Right renal cortex interstitium (tissue), 3 donors: ENCODE results near the gene HSD17B8. TPM values are rescaled to one million over a fixed set of nuclear protein-coding genes. Genes with fewer than 3 reads are reported as not detected.

Experiments used
- DNase-seq, 3 donors: peaks; one replicate each; pipeline ENCODE4 v3.0.0-alpha.2; 2013; ENCODE audit warnings: low read depth in 3 of 3, low spot score in 2 of 3
- polyA plus RNA-seq, 3 donors: library from polyadenylated mRNA; unstranded; fragments of 120-200 nt; gene quantifications; one replicate each; pipeline ENCODE4 v1.2.1, GENCODE V29; 2013; ENCODE audit not compliant: insufficient read length in 3 of 3

Gene HSD17B8
- polyA plus RNA-seq, 3 donors, result 22.8 to 29.1 (median 23.5) TPM

DNA sequence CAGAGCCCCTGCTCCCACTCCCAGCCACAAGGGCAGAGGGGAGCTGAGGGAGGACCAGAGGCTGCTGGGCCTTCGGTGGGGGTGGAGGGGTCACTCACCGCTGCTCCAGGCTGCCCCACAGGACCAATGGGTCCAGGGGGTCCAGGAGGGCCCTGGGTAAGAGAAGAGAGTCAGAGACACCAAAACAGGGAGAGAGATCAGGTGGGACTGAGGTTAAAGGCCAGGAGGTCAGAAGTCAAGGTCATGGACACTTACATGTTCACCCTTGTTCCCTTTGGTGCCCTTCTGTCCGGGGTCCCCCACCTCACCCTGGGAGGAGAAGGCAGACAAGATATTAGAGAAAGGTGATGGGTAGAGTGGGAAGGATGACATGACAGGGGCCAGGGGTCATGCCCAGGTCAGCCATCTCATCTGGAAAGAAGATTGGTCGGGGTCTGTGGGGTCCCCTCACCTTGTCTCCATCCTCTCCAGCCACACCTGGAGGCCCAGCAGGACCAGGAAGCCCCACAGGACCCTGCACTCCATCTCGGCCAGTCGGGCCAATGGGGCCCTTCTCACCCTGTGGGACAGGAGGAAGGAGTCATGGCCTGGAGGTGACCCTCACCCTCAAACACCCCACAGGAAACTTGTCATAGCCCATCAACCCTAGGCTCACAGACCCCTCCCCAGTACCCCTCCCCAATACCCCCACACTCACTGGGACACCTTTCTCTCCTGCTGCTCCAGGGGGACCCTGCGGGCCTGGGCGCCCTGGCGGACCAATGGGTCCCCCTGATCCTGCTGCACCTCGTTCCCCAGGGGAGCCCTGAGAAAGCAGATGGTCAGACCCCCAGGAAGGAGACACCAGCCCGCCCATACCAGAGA is 33.2 kb upstream of the HSD17B8 start:
- DNase-seq, result no peak

DNA sequence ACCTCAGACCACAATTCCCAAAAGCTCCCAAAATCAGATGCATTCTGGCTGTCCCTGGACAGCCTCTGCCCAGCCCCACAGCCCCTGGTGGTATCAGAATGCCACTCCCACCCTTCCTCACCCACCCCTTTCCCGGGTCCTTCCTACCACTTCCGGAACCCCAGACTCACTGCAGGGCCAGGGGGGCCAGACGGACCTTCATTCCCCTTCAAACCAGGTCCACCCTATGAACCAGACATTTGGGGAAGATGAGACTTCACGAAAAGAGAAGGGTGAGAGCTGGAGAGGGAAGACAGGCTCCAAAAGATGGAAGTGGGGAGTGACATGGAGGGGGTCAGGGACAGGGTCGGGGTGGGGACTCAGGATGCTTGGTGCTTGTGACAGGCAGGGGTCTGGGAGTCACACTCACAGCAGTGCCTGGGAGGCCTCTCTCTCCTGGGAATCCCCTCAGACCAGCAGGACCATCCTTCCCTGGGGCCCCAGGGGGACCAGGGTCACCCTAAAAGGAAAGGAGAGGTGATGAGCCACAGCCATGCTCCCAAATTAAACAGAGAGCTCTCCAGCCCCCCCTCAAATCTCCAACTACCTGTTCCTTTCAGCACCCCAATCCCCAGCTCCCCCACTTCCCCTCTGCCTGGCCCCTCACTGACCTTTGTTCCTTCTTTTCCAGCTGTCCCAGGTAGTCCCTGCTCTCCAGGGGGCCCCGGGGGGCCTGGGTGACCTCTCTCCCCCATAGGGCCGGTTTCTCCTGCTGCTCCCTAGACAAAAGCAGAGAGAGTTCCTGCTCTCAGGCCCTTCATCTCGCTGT is 32.4 kb upstream of the HSD17B8 start:
- DNase-seq, result no peak

DNA sequence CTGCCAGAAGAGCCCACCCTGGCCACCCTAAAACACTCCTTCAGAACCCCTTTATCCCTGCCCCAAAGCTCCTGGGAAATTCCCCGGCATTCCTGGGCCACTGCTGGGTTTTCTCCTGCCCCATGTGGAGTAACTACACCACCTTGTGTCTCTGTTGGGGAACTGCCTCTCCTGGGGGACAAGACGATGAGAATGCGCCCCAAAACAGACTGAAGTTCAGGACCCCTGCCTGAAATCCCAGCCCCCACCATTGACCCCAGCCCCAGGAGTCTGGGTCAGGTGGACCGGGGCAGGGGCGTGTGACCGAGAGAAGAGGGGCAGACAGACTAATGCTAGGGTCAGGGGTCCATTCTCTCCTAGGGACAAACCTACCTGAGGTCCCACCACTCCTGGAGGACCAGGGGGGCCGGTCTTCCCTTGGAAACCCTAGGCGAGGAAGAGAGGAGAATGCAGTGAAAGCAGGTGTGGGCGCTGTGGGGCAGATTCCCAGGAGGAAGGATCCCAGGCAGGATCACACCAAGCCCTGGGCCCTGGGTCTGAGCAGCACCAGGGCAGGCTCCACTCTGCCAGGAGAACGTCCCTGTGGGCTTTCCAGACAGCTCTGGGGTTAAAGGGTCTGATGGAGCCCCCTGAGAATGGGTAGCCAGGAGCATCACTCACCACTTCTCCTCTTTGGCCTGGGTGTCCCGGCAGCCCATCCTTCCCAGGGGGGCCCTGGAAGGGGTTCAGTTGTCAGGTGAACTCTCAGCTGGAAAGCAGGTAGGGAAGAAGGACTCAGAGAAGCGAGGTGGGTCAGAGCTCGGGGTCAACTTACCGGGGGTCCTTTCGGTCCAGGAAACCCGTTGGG is 31.5 kb upstream of the HSD17B8 start:
- no peak for DNase-seq

DNA sequence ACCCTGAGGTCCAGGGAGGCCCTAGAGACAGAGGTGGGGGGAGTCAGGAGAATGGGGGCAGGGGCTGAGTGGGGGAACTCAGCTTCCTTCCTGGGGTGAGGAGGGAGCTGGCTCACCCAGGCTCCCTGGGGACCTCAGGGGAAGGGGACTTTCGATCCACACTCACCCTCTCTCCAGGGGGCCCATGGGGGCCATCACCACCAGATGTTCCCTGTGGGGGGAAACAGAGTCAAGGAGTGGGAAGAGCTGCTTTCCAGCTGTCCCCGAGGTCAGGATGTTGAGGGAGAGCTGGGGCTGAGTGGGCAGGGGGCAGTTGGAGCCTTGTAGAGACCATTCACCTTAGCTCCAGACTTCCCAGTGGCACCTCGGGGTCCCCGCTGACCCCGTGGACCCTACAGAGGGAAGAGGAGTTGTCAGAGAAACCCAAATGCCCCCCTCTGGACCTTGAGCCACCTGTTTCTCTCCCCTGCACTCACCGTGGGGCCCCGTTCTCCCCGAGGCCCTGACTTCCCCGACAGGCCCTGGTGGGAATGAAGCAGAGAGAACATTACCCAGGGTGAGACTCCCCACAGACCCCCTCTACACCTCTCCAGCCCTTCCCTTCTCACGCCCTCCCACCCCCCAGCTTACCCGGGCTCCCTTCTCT is 30.8 kb upstream of the HSD17B8 start:
- DNase-seq, result no peak

DNA sequence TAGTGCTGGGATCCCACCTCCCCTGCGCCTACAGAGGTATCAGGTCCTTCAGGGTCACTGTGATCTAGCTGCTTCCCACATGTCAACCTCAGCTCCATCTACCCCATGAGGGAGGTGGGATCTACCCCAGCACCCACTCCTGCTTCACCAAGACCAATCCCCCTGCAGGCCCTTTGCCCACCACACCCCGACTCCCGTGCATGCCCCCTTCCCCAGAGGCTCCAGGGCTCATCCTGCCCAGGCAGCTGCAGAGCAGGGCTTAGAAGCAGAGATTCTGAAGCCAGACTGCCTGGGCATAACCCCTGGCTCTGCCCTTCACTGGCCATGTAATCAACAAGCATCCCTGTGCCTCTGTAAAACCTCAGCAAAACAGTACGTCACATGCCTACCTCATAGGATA is 29.7 kb upstream of the HSD17B8 start:
- DNase-seq, result no peak

DNA sequence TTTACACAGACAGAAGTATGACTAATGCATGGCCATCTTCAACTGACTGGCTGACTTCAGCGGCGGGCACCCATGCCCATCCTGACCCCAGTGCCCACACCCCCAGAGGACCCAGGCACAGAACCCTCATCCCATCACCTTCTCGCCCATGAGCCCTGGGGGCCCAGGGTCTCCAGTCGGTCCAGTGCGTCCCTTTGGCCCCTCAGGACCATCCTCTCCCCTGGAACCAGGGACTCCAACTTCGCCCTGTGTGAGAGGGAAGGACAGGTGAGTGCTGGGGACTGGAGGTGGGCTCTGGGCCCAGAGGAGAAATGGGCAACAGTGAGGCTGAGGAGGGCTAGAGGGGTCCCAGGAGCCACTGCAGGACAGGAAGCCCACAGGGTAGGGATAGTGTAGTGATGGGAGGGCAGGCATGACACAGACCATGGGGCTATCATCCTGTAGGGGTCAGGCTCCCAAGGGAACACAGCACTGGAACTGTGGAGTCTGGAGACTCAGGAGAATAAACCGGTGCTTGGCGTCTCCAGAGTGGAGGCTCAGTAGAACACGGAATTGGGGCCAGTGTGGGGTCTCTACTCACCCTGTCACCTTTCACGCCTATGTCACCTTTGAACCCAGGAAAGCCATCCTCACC is 28.9 kb upstream of the HSD17B8 start:
- DNase-seq, result no peak

DNA sequence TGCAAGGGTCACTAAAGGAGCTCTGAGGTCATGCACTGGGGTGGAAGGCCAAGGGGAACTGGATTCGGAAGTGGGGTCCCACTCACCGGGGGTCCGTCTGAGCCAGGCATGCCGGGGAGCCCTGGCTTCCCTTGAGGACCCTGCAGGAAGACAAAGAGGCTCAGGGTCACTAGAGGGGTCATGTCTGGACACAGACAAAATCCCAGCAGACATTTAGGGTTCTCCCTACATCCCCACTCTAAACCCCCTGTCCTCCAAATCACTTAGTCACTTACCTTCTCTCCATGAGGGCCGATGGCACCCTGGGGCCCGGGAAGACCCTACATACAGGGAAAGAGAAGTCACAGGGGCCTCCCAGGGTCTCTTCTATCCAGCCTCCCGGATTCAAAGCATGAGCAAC is 27.5 kb upstream of the HSD17B8 start:
- DNase-seq, result no peak

DNA sequence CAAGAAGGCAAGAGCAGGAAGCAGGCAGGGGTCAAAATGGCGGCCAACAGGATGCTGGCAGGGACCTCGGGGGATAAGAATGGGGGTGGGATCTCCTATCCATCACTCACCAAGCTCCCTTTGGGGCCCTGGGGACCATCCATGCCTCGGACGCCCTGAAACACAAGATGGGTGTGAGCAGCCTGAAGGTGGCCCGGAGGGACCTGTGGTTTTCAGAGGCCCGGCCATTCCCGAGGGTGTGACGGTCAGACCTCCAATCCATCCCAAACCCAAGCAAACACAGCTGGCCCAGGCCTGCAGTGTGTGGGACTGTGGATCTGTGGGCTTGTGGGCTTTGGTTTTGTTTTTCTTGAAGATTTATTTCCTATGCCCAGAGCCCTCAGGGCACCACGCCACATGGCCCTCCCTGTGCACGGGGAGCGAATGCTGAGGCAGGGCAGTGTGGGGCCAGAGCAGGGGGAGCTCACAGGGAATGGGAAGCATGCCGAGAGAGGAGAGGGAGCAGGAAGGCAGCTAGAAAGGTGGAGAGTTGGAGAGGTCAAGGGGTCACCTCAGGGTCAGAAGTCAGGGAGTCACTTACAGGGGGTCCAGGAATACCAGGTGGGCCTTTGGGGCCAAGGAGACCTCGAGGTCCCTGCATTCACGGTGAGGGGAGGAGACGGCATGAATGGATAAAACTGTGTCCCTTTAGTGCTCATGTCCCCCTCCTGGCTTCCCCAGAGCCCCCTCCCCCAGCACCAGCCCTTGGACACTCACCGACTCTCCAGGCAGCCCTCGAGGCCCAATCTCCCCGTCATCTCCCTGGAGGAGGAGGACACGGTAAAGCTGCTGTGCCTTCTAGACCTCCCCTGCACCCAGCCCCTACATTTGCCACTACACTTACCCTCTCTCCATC is 26.7 kb upstream of the HSD17B8 start:
- no peak for DNase-seq

DNA sequence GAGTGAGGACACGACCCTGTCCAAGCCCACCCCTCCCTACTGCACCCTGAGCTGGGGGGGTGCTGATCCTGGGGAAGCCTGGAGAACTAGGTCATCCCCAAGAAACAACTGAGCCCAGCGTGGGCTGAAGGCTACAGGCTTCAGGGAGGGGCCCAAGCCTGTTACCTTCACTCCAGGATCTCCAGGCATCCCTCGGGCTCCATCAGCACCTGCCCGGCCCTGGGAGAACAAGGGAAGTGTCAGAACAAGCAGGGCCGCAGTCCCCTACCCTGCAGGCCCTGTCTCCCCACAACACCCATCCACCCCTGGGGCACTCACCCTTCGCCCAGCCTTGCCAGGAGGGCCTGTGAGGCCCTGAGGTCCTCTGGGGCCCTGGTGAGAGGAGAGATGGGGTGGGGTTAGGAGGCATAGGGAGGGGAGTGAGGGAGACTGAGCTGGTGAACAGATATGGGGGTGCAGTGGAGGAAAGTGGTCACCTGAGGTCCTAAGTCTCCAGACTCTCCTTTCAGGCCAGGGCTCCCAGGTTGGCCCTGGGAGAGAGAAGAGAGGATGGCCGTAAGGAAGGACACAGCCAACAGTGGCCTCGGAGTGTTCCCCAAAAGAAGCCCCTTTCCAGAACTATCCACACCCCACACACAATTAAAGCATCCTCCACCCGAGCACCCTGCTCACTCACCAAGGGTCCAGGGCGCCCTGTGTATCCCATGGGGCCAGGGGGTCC is 25.5 kb upstream of the HSD17B8 start:
- no peak for DNase-seq

DNA sequence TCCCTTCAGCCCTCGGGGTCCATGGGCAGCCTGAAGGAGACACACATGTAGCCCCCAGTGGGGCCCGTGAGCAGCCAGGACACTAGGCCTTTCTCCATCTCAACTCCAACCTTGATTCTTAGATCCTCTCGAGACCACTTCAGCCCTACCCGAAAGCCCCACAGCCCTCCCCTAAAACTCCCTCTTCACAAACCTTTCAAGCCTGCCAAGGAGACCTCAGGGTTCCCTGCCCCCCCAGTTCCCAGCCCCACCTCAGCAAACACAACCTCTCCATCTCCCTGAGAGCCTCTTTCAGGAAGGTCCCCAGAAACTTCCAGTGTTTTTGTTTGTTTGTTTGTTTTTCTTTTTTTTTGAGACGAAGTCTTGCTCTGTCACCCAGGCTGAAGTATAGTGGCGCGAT is 23.3 kb upstream of the HSD17B8 start:
- no peak for DNase-seq

DNA sequence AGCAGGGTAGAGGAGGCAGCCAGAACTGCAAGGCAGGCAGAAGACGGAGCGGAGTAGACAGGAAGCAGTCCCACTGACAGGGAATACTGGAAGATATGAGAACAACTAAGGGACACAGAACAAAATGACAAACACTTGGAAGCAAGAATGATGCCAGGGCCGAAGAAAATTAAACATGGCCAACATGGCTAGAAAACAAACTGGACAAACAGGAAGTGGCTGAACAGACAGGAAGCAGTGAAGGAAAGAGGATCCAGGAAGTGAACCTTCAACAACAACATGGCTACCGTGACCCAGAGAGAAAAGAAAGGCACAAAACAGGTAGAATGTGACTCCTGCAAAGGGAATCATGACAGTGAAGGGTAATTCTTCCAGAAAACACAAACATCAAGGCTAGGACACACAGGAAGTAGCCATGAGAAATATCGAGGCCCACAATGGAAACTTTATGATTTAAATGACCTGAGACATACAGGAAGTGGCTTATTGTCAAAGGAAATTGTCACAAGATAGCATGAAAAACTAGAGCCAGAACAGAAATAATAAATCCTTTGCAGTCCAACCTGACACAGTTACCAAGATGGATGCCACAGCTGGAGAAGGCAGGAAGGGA is 21.3 kb upstream of the HSD17B8 start:
- no peak for DNase-seq

DNA sequence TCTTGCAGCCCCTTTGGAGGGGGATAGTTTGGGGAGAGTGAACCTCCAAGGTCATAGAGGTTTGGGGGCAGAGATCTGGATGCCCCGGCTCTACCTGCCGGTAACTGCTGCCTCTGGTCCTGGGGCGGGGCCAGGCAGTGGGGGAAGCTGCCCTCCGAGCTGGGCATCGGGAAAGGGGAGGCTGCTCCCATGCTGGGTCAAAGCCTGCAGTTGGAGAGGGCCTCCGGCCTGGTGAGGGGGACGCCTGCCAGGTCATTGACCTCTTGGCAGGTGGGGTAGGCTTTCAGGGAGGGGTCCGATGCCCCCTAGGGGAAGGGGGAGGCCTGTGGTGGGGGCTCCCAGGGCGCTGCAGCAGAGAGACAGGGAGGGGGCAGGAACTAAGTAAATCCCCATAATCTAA is 19.3 kb upstream of the HSD17B8 start:
- DNase-seq, result no peak

DNA sequence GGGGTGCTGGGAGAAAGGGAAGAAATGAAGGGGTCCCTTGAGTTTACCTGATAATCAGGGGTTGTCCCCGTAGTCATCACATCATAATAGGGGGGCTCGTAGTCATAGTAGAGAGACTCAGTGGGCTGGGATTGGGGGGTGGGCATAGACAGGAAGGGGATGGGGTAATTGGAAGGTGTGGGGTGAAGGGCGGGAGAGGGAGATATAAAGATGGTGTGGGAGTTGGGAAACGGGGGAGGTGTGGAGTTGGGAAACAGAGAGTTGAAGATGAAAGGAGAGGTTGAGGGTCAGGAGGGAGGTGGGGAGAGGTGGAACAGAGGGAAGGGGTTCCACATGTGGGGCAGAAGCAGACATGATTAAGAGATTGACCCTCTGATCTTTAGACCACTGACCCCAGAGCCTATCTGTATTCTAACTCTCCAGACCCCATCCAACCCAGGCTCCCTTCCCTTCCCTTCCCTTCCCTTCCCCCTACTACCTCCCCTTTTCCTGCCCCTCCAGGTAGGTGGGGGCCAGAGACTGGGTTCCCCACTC is 18.7 kb upstream of the HSD17B8 start:
- DNase-seq, result no peak

DNA sequence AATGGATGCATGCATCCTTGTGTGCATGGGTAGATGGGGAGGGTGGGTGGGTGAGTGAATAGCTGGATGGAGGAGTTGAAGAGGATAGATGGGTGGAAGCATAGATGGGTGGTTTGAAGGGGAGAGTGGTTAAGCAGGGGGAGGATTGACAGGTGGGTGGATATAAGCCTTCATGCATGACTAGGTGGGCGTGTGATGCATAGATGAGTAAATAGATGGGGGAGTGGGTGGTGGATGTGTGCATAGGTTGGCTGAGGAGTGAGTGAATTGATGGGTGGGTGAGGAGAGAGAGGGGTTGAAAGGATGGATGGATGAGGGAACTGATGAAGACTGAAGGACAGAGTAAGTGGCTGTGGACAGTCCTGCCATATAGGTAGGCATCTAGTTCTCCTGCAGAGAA is 16.6 kb upstream of the HSD17B8 start:
- no peak for DNase-seq

DNA sequence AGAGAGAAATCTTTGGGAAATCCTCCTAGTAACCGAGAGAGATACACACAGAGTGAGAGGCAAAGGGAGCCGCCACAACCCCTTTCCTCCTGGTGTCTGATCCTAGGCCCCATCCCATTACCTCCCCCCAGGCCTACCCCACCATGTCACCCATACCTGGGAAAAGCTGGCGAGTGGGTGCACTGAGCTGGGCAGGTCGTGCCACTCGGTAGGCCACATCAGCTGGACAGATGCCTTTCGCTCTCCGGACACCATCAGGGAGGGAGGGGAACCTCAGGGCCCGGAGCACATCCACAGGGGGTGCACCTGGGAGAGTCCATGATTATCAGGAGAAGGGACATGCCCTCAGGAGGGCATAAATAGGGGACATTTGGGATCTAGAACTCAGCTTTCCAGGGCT is 15.3 kb upstream of the HSD17B8 start:
- no peak for DNase-seq

DNA sequence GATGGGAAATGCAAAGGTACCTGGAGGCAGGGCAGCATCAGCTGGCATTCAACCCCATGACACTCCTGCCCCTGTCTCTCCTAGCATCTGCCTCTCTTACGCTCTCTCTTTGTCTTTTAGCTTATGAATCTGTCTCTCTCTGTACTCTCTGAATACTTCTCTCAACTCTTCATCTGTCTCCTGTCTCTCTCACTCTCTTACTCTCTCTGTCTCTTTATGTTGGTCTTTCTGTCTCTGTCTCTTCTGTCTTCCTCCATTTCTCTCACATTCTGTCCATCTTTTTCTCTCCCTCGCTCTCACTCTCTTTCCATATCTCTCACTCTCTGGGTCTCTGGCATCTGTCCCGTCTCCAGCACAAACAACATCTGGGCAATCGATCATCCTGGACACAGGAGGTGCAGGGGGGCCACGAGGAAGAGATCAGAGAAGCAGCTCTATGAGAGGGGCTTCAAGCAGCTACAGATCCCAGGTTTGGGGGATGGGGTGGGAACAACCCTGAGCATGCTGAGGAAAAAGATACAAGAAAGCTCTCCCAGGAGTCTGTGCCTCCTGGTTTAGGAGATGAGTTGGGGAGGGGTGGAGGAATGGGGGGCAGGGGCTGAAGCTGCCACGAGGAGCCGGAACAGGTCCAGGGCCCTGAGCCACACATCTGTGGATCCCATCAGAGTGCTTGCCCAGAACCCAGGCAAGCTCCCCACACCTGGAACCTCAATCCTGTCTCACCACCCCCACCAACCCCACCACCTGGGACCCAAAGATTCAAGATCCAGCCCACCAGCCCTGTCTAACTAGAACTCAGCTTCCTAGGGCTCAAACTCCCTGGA is 14.6 kb upstream of the HSD17B8 start:
- DNase-seq, result no peak
